NCI-H345 (cell line): Measurements from ENCODE around the gene ANKS6.

Source experiments
- DNase-seq: peaks from one replicate; lab custom pipeline; 2025; lab: John Stamatoyannopoulos, UW

ANKS6 gene

DNA sequence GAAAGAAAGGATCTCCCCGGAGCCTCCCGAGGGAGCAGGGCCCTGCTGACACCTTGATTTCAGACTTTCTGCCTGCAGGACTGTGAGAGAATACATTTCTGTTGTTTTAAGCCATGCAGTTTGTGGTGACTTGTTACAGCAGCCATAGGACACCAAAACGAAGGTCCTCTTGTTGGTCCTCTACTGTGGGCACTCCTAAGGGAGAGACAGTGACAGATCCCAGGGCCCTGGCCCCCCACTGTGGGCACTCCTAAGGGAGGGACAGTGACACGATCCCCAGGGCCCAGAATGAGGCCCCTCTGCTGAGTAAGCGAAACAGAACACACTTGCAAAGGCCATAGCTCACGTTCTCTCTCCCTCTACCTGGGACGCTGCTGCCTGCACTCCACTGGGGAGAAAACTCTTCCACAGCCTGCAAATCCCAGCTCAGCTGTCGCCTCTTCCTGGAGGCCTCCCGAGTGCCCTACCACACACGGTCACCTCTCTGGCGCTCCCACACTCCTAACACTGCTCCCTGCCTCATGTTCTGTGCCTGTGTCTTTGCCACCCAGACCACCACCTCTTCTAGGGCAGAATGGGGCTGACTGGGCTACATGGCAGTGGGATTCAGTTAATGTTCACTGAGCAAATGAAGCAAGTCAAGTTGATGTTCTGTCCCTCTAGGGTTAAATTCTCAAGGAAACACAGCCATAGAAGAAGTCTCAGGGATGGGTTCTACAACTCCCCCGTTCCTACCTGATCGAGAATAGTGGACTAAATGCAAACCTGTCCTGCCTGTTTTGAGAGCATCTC, 23.8 kb downstream of the ANKS6 start:
- DNase-seq: no peak

DNA sequence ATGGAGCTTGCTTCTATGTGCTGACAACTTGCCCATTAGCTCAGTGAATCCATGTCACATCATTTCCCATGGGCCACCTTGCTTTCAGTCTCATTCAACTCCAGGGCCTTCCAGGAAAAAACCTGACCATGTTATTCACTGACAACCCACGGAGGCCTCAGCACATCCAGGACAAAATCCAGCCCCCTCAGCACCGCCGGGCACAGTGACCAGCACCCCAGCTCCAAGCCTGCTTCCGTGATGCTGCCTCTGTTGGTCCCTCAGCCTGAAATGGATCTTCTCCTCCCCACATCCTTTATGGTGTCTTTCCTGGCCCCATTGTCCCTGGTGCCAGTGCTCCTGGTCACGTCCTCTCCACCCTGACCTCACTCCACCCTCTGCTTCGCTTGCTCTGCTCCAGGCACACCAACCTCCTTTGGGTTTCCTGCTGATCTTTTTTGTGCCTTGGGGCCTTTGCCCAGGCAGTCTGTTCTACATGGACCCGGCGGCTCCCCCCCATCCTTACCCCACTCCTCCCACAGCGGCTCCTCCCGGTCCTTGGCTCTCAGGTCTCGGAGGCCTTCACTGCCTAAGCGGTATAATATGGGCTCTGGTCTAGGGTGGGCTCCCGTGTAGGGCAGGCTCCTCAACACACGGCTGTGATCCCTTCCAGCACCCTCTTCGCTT, 25.0 kb downstream of the ANKS6 start:
- DNase-seq: no peak

DNA sequence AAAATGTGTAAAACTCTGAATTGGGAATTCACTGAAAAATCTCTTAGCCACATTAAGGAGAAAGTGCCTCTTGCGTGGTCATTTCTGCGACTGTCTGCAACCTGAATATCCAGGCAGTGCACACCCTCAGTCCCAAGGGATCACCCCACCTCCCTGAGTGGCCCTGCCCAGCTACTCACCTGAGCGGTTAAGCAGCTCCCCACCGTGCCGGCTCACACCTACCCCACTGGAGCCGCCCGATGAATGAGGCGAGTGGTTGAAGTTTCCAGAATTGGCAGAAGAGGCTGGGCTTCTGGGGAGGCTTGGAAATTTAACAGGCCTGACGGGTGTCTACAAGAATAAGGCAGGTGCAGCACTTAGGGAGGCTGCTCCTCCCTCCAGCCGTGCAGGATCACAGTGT, 25.6 kb downstream of the ANKS6 start:
- DNase-seq: no peak

DNA sequence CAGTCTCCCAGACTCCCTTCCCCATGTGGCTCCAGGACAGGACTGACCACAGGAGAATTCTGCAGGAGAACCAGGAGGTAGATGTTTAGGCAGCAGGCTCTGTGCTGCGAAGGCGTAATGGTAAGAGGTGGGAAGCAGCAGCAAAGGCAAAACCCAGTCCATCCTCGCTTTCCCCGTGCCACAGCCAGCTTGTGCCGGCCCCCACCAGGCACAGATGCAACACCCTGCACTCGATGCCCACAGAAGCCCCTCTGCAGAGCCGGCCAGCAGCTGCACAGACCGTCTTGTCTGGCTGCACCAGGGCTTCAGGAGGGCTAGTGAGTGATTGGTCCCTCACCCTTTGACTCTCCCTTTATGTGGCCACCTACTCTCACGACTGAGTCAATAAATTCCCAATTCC, 28.0 kb downstream of the ANKS6 start:
- no peak for DNase-seq

DNA sequence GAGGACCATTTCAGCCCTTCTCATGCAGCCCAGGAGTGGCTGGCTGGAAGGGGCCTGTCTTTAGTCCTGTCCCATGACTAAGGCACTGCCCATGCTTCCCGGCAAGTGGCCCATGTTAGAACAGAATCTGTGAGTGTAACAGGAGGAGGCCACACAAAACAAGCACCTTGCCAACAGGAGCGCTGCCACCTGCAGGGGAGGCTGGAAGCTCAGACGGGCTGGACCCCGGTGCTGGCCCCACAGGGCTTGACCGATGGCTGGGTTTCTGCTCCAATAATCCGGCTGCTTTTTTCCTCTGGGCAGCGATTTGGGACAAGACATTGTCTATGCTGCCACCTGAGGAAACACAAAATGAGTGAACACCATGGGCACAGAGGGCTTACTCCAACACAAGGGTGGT, 28.4 kb downstream of the ANKS6 start:
- DNase-seq: no peak

DNA sequence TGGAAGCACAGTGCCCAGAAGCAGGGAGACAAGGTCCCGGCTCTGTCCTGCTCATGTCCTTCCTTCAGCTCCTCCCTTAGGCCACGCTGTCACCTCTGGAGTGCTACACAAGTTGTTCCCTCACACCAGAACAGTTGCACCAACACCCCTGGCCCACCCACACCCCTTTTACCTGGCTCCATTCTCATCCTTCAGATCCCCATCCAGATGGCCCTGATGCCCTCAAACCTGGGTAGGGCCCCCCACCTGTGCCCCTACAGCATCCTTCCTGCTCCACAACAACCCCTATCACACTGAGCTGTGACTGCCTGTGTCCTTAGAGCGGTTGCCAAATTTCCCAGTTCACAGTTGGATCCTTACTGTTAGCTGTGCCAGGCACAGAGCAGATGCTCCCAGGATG, 29.2 kb downstream of the ANKS6 start:
- no peak for DNase-seq

DNA sequence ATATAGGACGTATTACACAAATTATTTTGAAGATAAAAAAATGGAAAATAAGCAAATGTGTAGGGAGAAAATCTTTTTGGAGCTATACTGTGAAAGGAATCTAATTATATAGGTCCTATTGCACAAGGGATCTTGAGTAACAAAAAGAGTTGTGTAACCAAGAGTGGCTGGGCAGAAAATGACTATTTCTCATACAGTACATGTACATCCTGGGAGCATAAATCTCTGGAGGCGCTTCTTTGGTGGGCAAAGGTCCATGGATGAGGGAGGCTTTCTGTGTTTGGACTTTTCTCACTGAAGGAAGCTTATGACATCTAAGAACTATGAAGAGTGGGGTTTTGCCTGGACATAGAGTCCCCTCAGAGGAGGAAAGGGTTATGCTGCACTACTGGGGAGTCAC, 29.8 kb downstream of the ANKS6 start:
- DNase-seq: no peak

DNA sequence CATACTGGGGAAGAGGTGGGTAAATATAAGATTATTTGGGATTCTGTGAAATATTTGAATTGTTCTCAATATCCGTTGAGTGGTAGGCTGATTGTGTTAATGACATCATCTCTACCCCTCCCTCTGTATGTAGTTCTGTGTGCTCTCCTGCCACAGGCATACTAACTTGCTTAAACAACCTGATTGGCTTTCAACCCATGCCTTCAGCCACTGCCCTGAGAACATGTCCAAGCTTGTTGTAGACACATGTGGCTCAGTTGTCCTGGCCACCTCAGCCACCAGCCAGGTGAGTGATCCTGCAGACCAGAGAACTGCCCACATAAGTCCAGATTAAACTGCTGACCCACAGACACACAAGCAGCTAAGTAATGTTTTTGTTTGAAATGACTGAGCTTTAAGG, 31.1 kb downstream of the ANKS6 start:
- DNase-seq: no peak

DNA sequence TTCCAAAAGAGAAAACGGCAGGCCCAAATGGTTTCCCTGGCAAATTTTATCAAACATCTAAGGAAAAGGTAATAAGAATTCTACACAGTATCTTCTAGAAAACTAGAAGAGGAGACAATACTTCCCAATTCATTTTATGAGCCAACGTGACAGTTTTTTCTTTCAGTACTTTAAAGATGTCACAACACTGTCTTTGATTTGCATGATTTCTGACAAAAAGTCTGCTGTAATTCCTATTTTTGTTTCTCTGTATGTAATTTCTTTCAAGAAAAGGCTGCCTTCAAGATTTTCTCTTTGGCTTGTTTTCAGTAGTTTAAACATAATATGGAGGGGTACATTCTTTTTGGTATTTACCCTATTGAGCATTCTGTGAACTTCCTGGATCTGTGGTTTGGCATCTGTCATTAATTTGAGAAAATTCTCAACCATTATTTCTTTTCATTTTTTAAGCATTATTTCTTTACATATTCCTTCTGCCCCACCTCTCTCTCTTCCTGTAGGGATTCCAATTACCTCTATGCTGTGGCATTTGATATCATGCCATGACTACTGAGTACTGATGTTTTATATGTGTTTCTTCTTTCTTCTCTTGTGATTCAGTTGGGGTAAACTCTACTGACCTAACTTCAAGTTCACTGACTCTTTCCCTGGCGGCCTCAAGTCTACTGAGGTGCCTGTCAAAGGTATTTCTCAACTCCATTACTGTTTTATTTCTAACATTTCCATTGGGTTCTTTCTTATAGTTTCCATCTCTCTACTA, 32.2 kb downstream of the ANKS6 start:
- DNase-seq: no peak

DNA sequence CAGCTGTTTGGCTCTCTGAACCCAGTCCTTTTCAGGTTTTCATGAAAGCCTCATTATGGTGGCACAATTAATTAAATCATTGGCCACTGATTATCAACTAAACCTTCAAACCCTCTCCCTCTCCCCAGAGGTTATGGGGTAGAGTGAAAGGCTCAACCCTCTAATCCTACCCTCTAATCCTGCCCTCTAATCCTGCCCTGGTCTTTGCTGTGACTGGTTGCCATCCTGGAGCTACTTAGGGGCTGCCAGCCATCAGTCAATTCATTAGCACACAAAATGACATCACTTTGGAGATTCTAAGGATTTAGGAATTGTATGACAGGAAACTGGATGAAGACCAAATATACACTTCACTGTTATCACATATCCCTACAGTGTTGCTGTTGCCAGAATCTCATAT, 36.1 kb downstream of the ANKS6 start:
- DNase-seq: no peak

DNA sequence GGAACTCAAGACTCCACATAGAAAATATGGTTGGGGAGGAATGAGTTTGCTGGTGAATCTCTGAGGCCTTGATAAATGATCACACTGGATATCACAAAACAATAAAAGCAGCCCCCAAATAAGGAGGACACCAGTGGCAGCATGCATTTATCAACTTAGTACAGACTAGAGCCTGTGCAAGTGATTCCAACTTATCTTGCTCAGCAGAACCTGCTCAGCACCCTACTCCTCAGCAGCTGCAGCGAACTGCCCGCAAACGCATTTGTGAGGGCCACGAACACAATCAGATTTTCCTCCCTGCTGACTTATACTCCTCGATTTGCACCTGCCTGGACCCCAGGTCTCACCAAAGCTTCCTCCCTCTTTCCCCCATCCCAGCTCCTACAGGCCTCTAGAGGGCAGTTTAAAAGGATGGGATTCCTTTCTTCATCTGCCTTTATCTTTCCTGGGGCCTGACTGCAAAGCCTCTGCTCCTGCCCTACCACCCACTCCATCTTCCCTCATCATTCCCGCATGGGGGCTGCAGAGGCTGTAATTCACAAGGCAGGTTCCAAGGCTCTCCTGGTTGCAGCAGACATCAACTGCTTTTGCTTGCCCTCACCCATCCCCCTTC, 41.2 kb downstream of the ANKS6 start:
- DNase-seq: no peak

DNA sequence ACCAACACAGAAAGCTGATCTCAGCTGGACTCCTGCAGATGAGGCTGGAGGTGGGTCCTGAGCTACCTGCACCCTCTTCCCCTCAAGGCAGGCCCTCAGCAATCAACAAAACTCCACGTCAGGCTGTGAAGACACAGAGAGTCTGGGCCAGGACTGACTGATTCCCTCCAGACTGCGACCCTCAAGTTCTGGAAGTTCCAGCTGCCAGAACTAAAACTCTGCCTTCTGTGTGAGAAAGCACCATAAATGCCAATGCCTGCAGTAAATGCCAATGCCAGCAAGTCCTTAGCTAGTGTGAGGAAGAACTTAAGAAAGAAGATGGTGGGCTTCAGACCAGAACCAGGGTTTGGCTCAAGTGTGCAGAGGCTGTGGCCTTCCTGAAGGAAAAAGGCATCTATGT, 45.1 kb downstream of the ANKS6 start:
- no peak for DNase-seq

DNA sequence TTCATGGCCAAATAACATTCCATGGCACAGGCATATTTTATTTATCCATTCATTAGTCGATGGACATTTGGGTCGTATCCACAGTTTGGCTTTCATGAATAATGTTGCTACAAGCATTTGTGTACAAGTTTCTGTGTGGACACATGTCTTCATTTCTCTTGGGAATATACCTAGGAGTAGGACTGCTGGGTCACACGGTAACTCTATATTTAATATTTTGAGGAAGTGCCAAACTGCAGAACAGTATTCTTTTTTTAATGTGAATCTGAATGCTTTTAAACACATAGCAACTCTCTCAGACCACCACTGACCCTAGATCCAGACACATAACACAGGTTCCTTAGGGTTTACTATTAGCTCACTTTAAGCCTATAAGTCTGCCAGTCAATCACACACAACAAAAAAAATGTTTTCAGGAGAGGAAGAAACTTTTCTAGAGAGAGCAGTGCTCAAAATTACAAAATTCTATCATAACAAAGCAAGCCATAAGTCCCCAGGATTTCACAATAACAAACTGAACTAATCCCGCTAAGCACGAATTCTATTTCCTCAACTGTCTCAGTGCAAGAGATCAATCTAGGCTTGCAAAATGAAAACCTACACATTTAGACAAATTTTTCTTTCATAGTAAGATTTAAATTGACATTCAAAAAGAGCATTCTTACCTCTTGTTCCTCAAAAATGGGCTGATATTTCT, 45.8 kb downstream of the ANKS6 start:
- DNase-seq: no peak

DNA sequence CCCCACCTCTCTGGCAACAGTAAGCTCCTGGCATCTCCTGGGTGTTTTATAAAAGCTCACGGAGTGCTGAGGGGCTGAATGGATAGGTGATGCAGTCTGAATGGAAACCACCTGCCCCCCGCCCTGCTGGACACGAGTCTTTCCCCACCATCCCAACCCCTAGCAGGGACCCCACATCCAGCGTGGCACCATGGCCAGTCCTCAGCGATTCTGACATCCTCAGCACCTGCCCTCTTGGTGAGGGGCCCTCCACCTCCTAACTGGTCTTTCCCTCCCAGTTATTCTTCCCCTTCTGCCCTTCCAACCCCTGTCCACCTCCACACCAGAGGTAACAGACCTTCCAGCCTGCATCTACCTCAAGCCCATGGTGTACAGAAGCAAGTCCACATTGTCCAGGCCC, 48.9 kb downstream of the ANKS6 start:
- DNase-seq: no peak

DNA sequence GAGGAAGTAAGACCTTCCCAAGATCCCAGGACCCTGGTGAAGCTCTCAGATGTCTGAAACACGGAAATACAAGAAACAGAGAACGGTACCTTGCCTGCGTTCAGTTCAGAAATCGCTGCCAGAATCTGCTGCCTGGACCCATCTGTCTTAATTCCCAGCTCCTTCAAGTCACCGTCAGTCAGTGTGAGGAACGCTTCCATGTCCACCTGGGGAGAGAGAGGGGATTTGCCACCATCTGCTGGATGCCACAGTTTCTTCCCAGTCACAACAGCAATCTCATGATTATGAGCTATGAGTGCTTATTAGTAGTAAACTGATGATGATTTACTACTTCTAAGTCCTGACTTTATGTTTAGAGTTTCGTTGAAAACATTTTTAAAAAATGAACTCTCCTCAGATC, 50.9 kb downstream of the ANKS6 start:
- no peak for DNase-seq

DNA sequence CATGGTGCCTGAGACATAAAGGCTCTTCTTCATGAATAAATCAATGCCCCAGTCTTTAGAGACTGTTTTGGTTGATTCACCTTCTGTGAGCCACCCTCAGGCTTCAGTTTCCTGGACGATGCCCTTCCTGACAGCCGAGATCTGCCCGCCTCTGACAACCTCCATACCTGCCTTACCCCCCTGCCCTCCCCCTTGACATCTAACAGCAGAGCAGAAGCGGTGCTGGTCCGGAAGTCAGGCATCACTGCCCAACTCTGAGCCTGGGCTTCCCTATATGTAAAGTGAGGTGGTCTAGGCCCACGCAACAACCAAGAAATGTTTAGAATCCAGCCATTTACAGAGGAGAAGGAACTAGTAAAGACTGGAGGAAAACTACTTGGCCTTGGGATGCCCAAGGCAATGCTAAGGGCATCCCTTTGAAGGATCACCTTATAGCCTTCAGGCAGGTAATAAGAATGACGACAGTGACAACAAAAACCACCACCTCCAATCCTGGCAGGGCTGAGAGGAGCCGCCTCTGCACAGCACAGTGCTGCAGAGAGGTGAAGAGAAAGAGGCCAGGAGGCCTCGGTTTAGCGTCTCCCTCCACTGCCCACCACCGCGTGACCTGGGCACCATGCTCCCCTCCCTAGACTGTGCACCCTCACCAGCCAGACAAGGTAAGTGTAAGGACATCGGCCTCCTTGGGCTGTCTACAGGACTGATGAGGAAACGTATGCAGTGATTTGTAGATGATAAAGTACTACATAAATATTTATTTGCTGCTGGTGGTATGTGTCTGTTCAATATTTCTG, 52.3 kb downstream of the ANKS6 start:
- no peak for DNase-seq

DNA sequence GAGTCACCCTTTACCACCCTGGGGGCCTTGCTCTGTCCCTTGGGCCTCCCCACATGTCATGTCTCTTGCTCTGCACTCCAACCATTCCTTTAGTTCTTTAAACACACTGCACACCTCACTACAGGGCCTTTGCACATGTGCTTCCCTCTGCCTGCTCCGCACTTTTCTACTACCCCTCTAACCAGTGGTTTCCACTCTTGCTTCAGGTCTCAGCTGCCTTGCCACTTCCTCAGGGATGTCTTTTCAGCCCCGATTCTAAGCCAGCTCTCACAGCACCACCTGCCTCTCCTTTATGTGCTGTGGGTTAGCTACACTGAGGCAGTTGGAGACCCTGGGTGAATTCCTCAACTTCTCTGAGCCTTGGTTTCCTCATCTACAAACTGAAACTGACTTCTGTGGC, 53.0 kb downstream of the ANKS6 start:
- no peak for DNase-seq

DNA sequence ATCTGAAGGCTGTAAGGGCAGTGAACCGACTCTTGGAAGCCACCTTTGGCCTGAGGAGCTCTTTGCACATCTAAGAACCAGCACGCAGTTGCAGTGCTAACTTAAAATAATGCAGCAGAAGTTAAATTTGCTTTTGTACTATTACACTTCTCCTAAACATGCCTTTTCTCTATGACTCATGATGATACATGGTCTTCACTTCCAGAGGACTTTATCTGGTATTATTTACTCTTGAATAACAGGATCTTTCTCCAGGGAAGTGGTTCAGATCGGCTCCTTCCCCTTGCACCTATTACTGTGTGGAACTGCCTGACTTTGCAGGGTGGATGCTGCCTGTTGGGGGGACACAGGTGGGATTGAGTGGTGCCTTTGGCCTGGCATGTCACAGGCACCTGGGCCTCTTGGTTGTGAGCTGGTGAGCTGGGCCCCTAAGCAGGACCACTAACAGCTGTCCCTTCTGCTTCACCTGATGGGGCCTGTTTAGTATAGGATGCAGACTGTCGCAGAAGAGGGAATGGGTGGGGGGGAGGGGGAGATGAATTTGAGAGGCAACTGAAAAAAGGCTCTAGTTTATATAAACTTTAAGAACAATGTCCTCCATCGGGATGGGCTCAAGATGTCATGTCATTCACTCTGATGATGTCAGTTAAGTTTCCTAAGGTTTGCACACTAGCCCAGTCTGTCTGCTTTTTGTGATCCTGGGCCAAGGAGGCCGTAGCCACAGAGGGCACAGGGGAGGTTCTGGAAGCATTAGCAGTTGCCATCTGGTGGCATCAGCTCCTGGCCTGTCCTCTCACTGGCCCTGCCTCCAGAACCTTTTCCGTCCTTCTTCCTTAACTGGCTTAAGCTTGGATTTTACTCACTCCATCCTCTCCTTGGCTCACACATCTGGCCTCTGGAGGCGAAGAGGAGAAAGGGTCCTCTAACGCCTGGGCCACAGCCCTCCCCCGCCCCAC, 53.8 kb downstream of the ANKS6 start:
- no peak for DNase-seq

DNA sequence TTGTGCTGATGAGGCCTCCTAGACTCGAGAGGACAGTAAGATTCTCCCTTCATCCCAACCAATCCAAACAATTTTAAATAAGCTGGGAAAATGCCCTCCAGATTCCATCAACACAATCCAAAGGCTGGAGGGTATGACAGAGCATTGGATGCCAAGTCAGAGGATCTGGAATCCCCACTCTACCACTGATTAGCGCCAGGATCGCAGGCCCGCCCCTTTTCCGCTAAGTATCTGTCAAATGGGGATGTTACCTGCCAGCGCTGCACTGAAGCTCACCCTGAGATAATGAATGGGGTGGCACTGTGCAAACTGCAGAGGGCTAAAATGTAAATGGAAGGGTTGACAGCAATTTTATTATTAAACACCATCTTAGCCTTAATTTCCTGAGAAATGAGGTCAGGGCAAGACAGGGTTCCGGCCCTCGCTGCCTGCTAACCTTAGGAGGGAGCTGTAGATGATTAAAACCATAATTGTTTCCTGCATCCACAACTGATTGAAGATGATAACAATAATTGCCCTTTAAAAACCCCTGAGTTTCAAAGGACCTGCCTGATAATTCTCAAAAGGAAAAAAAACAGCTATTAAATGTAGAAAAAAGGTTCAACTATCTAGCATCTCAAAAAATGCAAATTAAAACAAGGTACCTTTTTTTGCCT, 56.0 kb downstream of the ANKS6 start:
- no peak for DNase-seq

DNA sequence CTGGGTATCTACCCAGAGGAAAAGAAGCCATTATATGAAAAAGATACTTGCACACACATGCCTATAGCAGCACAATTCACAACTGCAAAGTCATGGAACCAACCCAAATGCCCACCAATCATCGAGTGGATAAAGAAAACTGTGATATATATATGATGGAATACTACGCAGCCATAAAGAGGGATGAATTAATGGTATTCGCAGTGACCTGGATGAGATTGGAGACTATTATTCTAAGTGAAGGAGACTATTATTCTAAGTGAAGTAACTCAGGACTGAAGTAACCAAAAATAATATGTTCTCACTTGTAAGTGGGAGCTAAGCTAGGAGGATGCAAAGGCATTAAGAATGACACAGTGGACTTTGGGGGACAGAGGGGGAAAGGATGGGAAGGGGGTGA, 57.6 kb downstream of the ANKS6 start:
- DNase-seq: no peak
